Measurements from ENCODE around the gene CALCB. TPM values are rescaled to one million over a fixed set of nuclear protein-coding genes. Genes with fewer than 3 reads are reported as not detected.
"Not testable (repeated sequence)": the region's sequence is repeated elsewhere in the genome, so short reads cannot be mapped to it uniquely, and the experiment has no call there.

Gene CALCB
- total and polyA plus RNA-seq, 2 donors from 2014 or later: 0.22 TPM; not detected in 1

DNA sequence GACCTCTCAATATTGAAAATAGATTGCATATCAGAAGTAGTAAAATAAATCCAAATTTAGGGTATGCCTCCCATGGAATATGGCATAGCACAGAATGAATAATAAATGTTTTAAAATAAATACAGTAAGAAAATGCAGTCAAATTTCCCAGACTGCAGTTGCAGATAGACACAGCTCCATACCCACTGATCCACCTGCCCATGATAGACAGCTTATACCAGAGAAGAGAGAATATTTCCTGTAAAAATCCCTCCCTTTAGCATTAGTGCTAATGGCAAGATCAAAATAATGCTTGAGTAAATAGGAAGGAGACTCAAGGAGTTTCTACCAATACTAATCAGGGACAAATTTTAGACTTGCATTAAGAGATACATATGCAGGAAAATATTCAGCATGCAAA, 45.0 kb upstream of the CALCB start:
- Histone ChIP-seq H3K27me3 (ENCODE audit: control insufficient read depth, insufficient read depth, low read length) (no peaks in the 10 kb centered on the region), H3K9me3 (ENCODE audit: control insufficient read depth in 2 of 3, insufficient read depth in 1 of 3, low read length in 3 of 3) (peaks cover 0 to 2% (median 0%) of the 10 kb centered on the region in 3 donors), H3K4me3 (ENCODE audit: low read length in 3 of 3) (no peak overlapping the region), H3K4me1 (ENCODE audit: control insufficient read depth in 2 of 3, insufficient read depth in 2 of 3, low read depth in 1 of 3, low read length in 3 of 3) (no peaks in the 10 kb centered on the region), H3K36me3 (ENCODE audit: control insufficient read depth in 2 of 3, insufficient read depth in 3 of 3, low read length in 3 of 3) (no peaks in the 10 kb centered on the region), H3K27ac (ENCODE audit: low read depth in 2 of 2, low read length in 2 of 2) (no peak overlapping the region), H3K9ac (ENCODE audit: low read length in 3 of 3) (no peak overlapping the region)
- DNase-seq: no peak
- TF ChIP-seq CTCF (IDR thresholded peaks at IDR 0.05; ENCODE audit: borderline replicate concordance, extremely low read depth, insufficient read depth): no peak
- intact Hi-C loops (cut with DNase I): no loop called here
- no peak for FAIRE-seq

- FAIRE-seq; H3K36me3 ChIP-seq (ENCODE audit: control insufficient read depth in 2 of 3, insufficient read depth in 3 of 3, low read length in 3 of 3); H3K9me3 ChIP-seq (ENCODE audit: control insufficient read depth in 2 of 3, insufficient read depth in 1 of 3, low read length in 3 of 3); DNase-seq; H3K4me3 ChIP-seq (ENCODE audit: low read length in 3 of 3); H3K4me1 ChIP-seq (ENCODE audit: control insufficient read depth in 2 of 3, insufficient read depth in 2 of 3, low read depth in 1 of 3, low read length in 3 of 3); H3K9ac ChIP-seq (ENCODE audit: low read length in 3 of 3); intact Hi-C loops (cut with DNase I); H3K27ac ChIP-seq (ENCODE audit: low read depth in 2 of 2, low read length in 2 of 2); H3K27me3 ChIP-seq (ENCODE audit: control insufficient read depth, insufficient read depth, low read length): not testable (repeated sequence)
Observed at GRCh38 chr11:15031945-15032344, 41.4 kb upstream of the CALCB start.

DNA sequence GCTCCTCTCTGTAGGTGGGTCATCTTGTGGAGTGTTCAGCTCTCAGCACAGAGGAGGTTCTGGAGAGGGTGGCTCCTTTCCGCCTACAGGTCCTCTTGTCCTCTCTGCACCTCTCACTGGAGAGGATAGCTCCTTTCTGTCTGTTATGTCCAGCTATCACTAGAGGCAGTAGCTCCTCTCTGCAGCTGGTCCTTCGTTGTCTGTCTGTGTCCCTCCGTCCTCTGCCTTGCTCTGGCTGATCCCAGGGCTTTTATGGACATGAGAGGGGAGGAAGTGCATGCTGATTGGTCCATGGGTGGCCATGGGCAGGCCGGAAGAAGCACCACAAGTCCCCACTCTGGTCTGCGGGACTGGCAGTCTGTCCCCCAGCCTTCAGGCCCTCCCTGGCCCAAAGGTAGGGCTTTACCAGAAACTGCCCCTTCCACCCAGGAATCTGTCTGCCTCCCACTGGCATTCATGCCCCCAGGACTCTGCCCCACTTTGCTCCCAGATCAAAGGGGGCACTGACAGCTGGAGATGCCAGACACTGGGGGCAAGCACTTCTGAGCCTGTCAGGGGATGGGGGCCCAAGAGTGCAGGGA, 38.6 kb upstream of the CALCB start:
- H3K9ac ChIP-seq (ENCODE audit: low read length in 3 of 3): no peak overlapping the region
- no peak for TF ChIP-seq CTCF (IDR thresholded peaks at IDR 0.05; ENCODE audit: borderline replicate concordance, extremely low read depth, insufficient read depth)
- H3K4me3 ChIP-seq (ENCODE audit: low read length in 3 of 3): no peak overlapping the region
- peaks cover 0 to 2% (median 0%) of the 10 kb centered on the region in 3 donors for H3K9me3 ChIP-seq (ENCODE audit: control insufficient read depth in 2 of 3, insufficient read depth in 1 of 3, low read length in 3 of 3)
- intact Hi-C loops (cut with DNase I): no loop called here
- no peaks in the 10 kb centered on the region for H3K27me3 ChIP-seq (ENCODE audit: control insufficient read depth, insufficient read depth, low read length)
- H3K27ac ChIP-seq (ENCODE audit: low read depth in 2 of 2, low read length in 2 of 2): no peak overlapping the region
- no peaks in the 10 kb centered on the region for H3K4me1 ChIP-seq (ENCODE audit: control insufficient read depth in 2 of 3, insufficient read depth in 2 of 3, low read depth in 1 of 3, low read length in 3 of 3)
- DNase-seq (no peak), FAIRE-seq (no peak)
- H3K36me3 ChIP-seq (ENCODE audit: control insufficient read depth in 2 of 3, insufficient read depth in 3 of 3, low read length in 3 of 3): no peaks in the 10 kb centered on the region

GRCh38 chr11:15035283-15035682, 38.1 kb upstream of the CALCB start:
- TF ChIP-seq CTCF (IDR thresholded peaks at IDR 0.05; ENCODE audit: borderline replicate concordance, extremely low read depth, insufficient read depth): no peak
- DNase-seq (no peak), FAIRE-seq (no peak)
- Histone ChIP-seq H3K27ac (ENCODE audit: low read depth in 2 of 2, low read length in 2 of 2) (no peak overlapping the region), H3K4me1 (ENCODE audit: control insufficient read depth in 2 of 3, insufficient read depth in 2 of 3, low read depth in 1 of 3, low read length in 3 of 3) (no peaks in the 10 kb centered on the region), H3K4me3 (ENCODE audit: low read length in 3 of 3) (no peak overlapping the region), H3K36me3 (ENCODE audit: control insufficient read depth in 2 of 3, insufficient read depth in 3 of 3, low read length in 3 of 3) (no peaks in the 10 kb centered on the region), H3K9ac (ENCODE audit: low read length in 3 of 3) (no peak overlapping the region), H3K9me3 (ENCODE audit: control insufficient read depth in 2 of 3, insufficient read depth in 1 of 3, low read length in 3 of 3) (peaks cover 0 to 2% (median 0%) of the 10 kb centered on the region in 3 donors), H3K27me3 (ENCODE audit: control insufficient read depth, insufficient read depth, low read length) (no peaks in the 10 kb centered on the region)
- intact Hi-C loops (cut with DNase I): no loop called here

All from kidney (tissue), 14 donors.